ENCODE data around the gene CREB5. TPM values are rescaled to one million over a fixed set of nuclear protein-coding genes. Genes with fewer than 3 reads are reported as not detected.

Gene CREB5
- total and polyA plus RNA-seq, 2 of the 8 experiments (the other 6 are each of a cell fraction or from before 2014, with no cell fraction given) = 2.4 to 2.7 TPM

GRCh38 chr7:28717445-28718054 lies 305.2 kb downstream of the CREB5 start (continued):
- TF ChIP-seq RBBP5 (IDR thresholded peaks at IDR 0.05; ENCODE audit: borderline replicate concordance, low read depth, low read length) (no peak), TCF12 (IDR thresholded peaks at IDR 0.05; ENCODE audit: low read depth, low read length) (no peak), BRCA1 (IDR thresholded peaks at IDR 0.05; ENCODE audit: low read depth, low read length) (no peak), CHD7 (IDR thresholded peaks at IDR 0.05; ENCODE audit: insufficient replicate concordance, low read length) (no peak), JUND (IDR thresholded peaks at IDR 0.05; ENCODE audit: low read length) (no peak)
